ENCODE measurements around the gene DLL3. TPM values are rescaled to one million over a fixed set of nuclear protein-coding genes. Genes with fewer than 3 reads are reported as not detected.

Gene DLL3
- total RNA-seq, 4 donors from 2014 or later, result not detected

- Histone ChIP-seq H3K27me3 (peaks cover 0 to 64% of the 10 kb centered on the region in 2 donors), H3K27ac (no peak overlapping the region), H3K36me3 (no peaks in the 10 kb centered on the region), H3K4me1 (peaks cover 0 to 21% (median 10%) of the 10 kb centered on the region in 4 donors), H3K4me3 (peak overlapping the region in 1 of 4 donors; percentile 12), H3K9me3 (peaks cover 0 to 1% (median 0%) of the 10 kb centered on the region in 4 donors)
- WGBS, 2 donors, result 0 to 5% methylated on average over 5 to 6 of the region's 7 CpGs
- DNase-seq (ENCODE audit: low spot score in 2 of 2), result no peak
- TF ChIP-seq EP300 (IDR thresholded peaks at IDR 0.05), result no peak
- TF ChIP-seq POLR2A (IDR thresholded peaks at IDR 0.05), result no peak
- TF ChIP-seq, protein P1, sequence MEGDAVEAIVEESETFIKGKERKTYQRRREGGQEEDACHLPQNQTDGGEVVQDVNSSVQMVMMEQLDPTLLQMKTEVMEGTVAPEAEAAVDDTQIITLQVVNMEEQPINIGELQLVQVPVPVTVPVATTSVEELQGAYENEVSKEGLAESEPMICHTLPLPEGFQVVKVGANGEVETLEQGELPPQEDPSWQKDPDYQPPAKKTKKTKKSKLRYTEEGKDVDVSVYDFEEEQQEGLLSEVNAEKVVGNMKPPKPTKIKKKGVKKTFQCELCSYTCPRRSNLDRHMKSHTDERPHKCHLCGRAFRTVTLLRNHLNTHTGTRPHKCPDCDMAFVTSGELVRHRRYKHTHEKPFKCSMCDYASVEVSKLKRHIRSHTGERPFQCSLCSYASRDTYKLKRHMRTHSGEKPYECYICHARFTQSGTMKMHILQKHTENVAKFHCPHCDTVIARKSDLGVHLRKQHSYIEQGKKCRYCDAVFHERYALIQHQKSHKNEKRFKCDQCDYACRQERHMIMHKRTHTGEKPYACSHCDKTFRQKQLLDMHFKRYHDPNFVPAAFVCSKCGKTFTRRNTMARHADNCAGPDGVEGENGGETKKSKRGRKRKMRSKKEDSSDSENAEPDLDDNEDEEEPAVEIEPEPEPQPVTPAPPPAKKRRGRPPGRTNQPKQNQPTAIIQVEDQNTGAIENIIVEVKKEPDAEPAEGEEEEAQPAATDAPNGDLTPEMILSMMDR (IDR thresholded peaks at IDR 0.05), result no peak
Observed at GRCh38 chr19:39497701-39497995, 1.1 kb upstream of the DLL3 start.

GRCh38 chr19:39497996-39498797, 550 bp upstream of the DLL3 start:
- Histone ChIP-seq H3K27ac (no peak overlapping the region), H3K4me3 (peak overlapping the region in 1 of 4 donors; percentile 12), H3K36me3 (no peaks in the 10 kb centered on the region), H3K9me3 (peaks cover 0 to 3% (median 0%) of the 10 kb centered on the region in 4 donors), H3K27me3 (peaks cover 0 to 67% of the 10 kb centered on the region in 2 donors), H3K4me1 (peaks cover 0 to 26% (median 10%) of the 10 kb centered on the region in 4 donors)
- 1% methylated on average over 36 of the region's 40 CpGs for WGBS, 2 donors
- TF ChIP-seq EP300 (IDR thresholded peaks at IDR 0.05) (no peak), POLR2A (IDR thresholded peaks at IDR 0.05) (no peak)
- TF ChIP-seq, protein P1 (IDR thresholded peaks at IDR 0.05), result peak in 2 of 5 experiments; percentile 4 to 27
- DNase-seq (ENCODE audit: low spot score in 2 of 2), result no peak

- Histone ChIP-seq H3K4me1 (peaks cover 0 to 26% (median 10%) of the 10 kb centered on the region in 4 donors), H3K36me3 (no peaks in the 10 kb centered on the region), H3K9me3 (peaks cover 0 to 3% (median 0%) of the 10 kb centered on the region in 4 donors), H3K4me3 (no peak overlapping the region), H3K27me3 (peaks cover 0 to 85% of the 10 kb centered on the region in 2 donors), H3K27ac (no peak overlapping the region)
- WGBS, 2 donors, result 78 to 80% methylated on average over 8 of the region's 8 CpGs
- DNase-seq (ENCODE audit: low spot score in 2 of 2), result no peak
- TF ChIP-seq, protein P1 (IDR thresholded peaks at IDR 0.05), result no peak
- no peak for TF ChIP-seq EP300 (IDR thresholded peaks at IDR 0.05)
- TF ChIP-seq POLR2A (IDR thresholded peaks at IDR 0.05), result no peak
Observed at GRCh38 chr19:39499932-39500331, 1.2 kb downstream of the DLL3 start.

- 63 to 70% methylated on average over 4 of the region's 4 CpGs for WGBS, 2 donors
- H3K27me3 ChIP-seq, result peaks cover 0 to 87% of the 10 kb centered on the region in 2 donors
- TF ChIP-seq POLR2A (IDR thresholded peaks at IDR 0.05) (no peak), EP300 (IDR thresholded peaks at IDR 0.05) (no peak)
Observed at GRCh38 chr19:39500543-39500942, 1.8 kb downstream of the DLL3 start.

GRCh38 chr19:39501340-39501739, 2.6 kb downstream of the DLL3 start:
- 75 to 76% methylated on average over 5 of the region's 5 CpGs for WGBS, 2 donors
- H3K27me3 ChIP-seq, result peaks cover 0 to 91% of the 10 kb centered on the region in 2 donors

More at GRCh38 chr19:39500543-39500942, 1.8 kb downstream of the DLL3 start:
- no peak for DNase-seq (ENCODE audit: low spot score in 2 of 2)
- H3K36me3 ChIP-seq, result no peaks in the 10 kb centered on the region
- H3K9me3 ChIP-seq, result peaks cover 0 to 3% (median 0%) of the 10 kb centered on the region in 4 donors
- H3K4me1 ChIP-seq, result peaks cover 0 to 26% (median 10%) of the 10 kb centered on the region in 4 donors
- H3K4me3 ChIP-seq, result no peak overlapping the region
- no peak overlapping the region for H3K27ac ChIP-seq

More at GRCh38 chr19:39501340-39501739, 2.6 kb downstream of the DLL3 start:
- Histone ChIP-seq H3K27ac (no peak overlapping the region), H3K36me3 (no peaks in the 10 kb centered on the region), H3K9me3 (peaks cover 0 to 3% (median 0%) of the 10 kb centered on the region in 4 donors), H3K4me1 (peaks cover 0 to 26% (median 10%) of the 10 kb centered on the region in 4 donors), H3K4me3 (no peak overlapping the region)
- no peak for TF ChIP-seq EP300 (IDR thresholded peaks at IDR 0.05)
- no peak for TF ChIP-seq POLR2A (IDR thresholded peaks at IDR 0.05)
- TF ChIP-seq, protein P1 (IDR thresholded peaks at IDR 0.05), result no peak
- no peak for DNase-seq (ENCODE audit: low spot score in 2 of 2)

Data from tibial nerve (tissue), 4 donors.